Muscle layer of duodenum (tissue), 2 donors: ENCODE data around the gene CACNB3.

Experiments
- H3K27ac ChIP-seq: one replicate; pipeline ENCODE4 v1.7.0; 2013; ENCODE audit warnings: mild to moderate bottlenecking, low read length
- H3K27me3 ChIP-seq: one replicate; pipeline ENCODE4 v1.7.0; 2013; ENCODE audit warnings: low read depth, mild to moderate bottlenecking, control low read depth, low read length
- H3K36me3 ChIP-seq, 2 donors: one replicate each; pipeline ENCODE4 v1.7.0; 2013; ENCODE audit warnings: low read length in 2 of 2, control low read depth in 1 of 2, mild to moderate bottlenecking in 1 of 2; ENCODE audit not compliant: insufficient read depth in 2 of 2, control insufficient read depth in 1 of 2
- H3K4me1 ChIP-seq, 2 donors: one replicate each; pipeline ENCODE4 v1.7.0; 2013; ENCODE audit warnings: low read length in 2 of 2, mild to moderate bottlenecking in 2 of 2, control low read depth in 1 of 2, moderate library complexity in 1 of 2; ENCODE audit not compliant: insufficient read depth in 2 of 2, control insufficient read depth in 1 of 2
- H3K4me3 ChIP-seq, 2 donors: one replicate each; pipeline ENCODE4 v1.7.0; 2013; ENCODE audit warnings: low read length in 2 of 2, low read depth in 1 of 2, mild to moderate bottlenecking in 1 of 2
- H3K9me3 ChIP-seq, 2 donors: one replicate each; pipeline ENCODE4 v1.7.0; 2013; ENCODE audit warnings: low read length in 2 of 2, control low read depth in 1 of 2, mild to moderate bottlenecking in 1 of 2; ENCODE audit not compliant: control insufficient read depth in 1 of 2
- donor health status: healthy.

CACNB3 gene

DNA sequence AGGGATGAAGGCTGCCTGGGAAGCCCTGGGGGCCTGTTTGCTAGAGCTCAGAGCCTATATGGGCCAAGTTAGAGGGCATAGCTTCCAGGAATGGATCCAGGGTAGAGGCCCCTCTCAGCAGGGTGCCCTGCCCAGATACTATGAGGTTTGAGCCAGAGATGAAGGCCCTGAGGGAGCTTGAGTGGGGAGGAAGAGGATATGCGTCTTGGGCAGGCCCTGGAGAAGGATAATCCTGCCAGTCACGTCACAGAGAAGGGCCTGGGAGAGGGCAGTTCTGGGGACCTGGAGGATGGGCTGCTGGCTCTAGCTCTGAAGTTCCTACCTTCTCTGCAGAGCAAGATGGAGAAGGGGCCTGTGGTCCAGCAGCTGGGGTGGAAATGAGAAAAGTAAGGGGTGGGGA lies 5.9 kb upstream of the CACNB3 start:
- H3K27ac ChIP-seq: peak overlapping the region; percentile 25
- H3K9me3 ChIP-seq: no peaks in the 10 kb centered on the region
- H3K36me3 ChIP-seq: no peaks in the 10 kb centered on the region
- no peak overlapping the region for H3K4me3 ChIP-seq
- H3K4me1 ChIP-seq: peaks cover 14 to 15% of the 10 kb centered on the region in 2 donors
- H3K27me3 ChIP-seq: no peaks in the 10 kb centered on the region

DNA sequence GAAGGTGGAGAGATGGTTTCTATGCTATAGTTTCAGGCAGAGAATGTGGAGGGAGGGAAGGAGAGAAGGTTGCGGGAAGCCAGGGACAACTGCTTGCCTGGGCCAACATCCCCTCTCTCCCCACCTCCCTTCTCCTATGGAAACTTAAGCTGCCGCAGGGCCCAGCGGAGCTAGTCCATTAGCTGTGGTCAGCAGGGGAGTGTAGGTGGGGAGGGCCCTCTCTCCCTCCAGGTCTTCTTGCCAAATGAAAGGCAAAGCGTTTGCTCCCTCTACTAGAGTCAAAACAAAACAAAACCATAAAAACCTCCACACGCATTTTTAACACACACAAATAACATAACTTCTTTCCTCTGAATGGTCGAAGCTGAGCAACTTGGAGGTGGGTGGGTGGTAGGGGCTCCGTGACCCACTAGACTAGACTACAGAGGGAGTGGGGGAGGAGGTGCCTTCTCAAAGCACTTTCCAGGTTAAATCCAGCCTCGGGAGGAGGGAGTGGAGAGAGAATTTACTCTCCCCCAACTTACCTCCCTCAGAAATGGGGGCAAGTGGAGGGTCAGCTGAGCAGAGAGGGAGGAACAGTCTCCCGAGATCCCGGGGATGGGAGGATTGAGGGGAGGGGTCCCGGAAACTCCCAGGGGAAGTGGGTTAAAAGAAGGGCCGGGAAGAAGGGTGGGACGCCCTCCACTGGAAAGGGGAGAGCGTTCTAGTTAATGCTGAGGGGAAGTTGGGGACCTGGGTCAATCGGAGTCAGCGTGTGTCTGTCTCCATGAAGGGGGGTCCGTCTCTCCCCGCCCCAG lies 4.6 kb upstream of the CACNB3 start:
- no peaks in the 10 kb centered on the region for H3K36me3 ChIP-seq
- H3K27me3 ChIP-seq: no peaks in the 10 kb centered on the region
- H3K4me1 ChIP-seq: peaks cover 19 to 21% of the 10 kb centered on the region in 2 donors
- H3K4me3 ChIP-seq: peak overlapping the region; percentile 81 to 83
- peak overlapping the region; percentile 83 for H3K27ac ChIP-seq
- H3K9me3 ChIP-seq: no peaks in the 10 kb centered on the region

DNA sequence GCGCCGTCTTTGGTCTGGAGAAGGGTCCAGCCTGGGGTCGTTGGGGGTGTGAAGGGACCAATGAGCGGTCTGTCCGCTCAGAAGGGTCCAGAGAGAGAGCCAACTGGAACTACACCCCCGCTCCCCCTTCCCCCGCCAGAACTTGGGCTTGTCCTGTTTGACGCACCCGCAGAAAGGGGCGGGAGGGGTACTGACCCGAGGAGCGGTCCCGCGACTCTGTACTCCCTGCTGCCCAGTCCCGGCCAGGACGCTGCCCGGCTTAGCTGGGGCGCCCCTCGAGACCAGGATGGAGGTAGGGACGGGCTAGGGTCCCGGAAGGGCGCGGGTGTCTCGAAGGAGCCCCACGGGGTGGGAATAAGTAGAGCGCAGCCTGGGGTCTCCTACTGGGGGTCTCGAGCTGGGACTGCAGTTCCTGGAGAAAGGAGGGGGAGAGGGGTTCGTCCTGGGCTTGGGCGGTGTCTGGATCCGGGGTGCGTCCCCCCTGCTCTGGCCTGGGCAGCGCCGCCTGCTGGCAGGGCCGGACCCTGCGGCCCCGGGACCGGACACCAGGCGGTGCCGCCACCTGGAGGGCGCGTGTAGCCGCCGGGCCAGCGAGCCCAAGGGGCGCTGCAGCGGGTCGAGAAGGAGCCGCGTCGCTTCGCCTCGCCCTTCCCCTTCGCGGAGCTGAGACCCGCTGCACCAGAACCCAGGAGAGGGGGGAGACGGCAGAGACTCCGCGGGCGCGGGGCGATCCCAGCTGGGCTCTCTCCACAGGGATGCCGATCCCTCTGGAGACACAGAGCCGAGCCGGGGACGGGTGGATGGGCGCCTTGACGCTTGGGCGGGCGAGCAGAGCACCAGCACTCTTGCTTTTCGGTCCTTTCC lies 3.8 kb upstream of the CACNB3 start:
- no peaks in the 10 kb centered on the region for H3K36me3 ChIP-seq
- H3K27ac ChIP-seq: peak overlapping the region; percentile 92
- no peaks in the 10 kb centered on the region for H3K27me3 ChIP-seq
- H3K9me3 ChIP-seq: no peaks in the 10 kb centered on the region
- H3K4me1 ChIP-seq: peaks cover 19 to 21% of the 10 kb centered on the region in 2 donors
- peak overlapping the region; percentile 81 to 83 for H3K4me3 ChIP-seq

DNA sequence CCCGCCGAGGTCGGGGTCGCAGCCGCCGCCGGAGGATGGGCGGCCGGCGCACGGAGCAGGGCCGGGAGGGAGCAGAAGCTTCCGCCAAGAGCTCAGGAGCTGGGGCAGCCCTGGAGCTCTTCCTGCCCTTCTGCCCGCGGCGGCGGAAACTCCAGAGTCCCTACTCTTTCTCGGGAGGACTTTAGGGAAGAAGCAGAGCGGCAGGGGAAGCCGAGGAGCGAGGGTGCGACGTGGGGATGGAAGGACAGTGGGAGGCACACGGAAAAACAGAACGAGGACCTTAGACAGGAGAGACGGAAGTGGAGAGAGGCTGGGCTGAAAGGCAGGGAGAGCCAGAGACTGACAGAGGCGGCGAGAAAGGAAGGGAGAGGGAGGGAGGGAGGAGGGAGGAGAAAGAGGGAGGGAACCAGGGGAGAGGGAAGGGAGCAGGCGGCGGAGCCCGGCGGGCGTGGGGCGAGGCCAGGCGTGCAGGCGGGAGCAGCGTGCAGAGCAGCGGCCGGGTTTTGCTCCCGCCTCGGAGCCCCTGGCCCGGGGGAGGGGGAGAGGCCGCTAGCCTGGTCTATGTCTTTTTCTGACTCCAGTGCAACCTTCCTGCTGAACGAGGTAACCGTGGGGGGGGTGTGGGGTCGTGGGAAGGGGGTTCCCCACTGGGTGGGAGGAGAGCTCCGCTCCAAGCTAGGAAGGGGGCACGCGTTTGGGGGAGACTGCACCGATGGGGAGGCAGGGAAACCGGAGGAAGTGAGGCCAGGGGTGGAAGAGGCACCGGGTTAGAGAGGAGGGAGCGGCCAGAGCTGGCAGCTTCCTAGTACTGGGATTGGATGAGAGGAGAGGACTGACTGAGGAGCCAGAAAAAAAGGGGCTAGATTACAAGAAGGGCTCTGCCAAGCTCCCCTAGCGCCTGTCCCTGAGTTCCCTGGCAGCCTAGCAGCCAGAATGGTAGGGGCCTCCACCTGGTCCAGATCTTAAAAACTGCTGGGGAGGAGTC lies 2.9 kb upstream of the CACNB3 start:
- Histone ChIP-seq H3K9me3 (no peaks in the 10 kb centered on the region), H3K27ac (peak overlapping the region; percentile 92), H3K4me1 (peaks cover 17 to 21% of the 10 kb centered on the region in 2 donors), H3K4me3 (peak overlapping the region; percentile 81 to 83), H3K27me3 (no peaks in the 10 kb centered on the region), H3K36me3 (no peaks in the 10 kb centered on the region)

DNA sequence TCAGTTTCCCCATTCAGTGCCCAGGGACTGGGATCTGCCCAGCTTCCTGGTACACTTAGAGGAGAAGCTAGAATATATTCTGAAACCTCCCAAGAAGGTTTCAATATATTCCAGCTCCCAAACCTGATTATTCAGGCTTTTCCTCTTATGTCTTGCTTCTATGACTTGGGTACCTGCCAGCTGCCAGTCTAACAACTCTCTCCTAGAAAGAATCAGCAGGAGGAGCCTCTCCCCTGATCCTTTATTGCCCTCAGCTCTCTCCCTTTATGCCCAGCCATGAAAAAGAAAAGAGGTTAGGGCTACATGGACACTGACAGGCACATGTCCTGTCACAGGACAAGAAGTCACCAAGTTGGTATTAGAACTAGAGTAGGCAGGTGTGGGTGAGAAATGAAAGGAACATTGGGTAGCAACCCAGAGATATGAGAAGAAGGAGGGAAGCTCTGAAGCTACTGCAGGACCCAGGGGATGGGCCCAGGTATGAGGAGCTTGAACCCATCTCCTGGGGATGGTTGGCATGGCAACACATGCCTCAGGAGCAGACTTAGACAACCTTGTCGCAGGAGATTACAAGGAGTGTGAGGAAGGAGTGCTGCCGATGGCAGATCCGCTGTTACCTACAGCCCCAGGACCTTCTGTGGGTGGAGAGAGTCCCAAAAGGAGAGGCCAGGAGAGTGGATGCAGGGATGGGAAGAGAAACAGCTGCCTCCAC lies 2.0 kb upstream of the CACNB3 start:
- Histone ChIP-seq H3K36me3 (no peaks in the 10 kb centered on the region), H3K27me3 (no peaks in the 10 kb centered on the region), H3K27ac (no peak overlapping the region), H3K4me1 (peaks cover 13 to 21% of the 10 kb centered on the region in 2 donors), H3K9me3 (no peaks in the 10 kb centered on the region), H3K4me3 (peak overlapping the region; percentile 81 to 83)

DNA sequence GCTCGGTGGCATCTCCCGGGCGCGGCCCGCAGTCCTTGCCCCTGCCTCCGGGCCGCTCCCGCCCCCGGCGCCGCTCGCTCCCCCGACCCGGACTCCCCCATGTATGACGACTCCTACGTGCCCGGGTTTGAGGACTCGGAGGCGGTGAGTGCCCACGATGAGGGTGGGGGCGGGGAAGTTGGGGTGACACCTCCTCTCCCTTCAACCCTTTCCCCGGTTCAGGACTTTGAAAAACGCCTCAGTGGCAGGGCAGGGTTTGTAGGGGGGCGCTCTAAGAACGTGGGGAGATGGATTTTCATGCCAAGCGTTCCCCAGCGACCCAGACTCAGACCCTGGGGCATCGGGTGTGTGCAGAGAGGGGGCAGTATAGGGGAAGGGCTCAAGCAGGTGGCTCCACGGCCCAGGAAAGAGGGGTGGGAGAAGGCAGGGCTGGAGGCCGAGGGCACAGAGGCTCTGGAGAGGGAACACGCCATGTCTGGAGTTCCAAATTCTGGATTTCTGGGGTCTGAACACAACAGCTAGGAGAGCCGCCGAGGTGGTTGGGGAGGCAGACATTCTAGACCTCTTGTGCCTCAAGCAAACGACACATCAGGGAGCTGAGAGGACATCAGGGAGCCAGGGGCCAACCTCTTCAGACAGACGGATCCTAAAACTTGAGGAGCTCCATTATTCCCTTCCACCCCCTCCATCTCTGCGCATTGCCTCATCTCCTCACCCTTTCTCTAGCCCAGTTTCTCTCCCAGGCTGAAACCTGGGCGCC lies 715 bp downstream of the CACNB3 start:
- peaks cover 10 to 16% of the 10 kb centered on the region in 2 donors for H3K4me1 ChIP-seq
- H3K36me3 ChIP-seq: peaks cover 0 to 7% of the 10 kb centered on the region in 2 donors
- peak overlapping the region; percentile 26 to 76 for H3K4me3 ChIP-seq
- no peaks in the 10 kb centered on the region for H3K9me3 ChIP-seq
- H3K27ac ChIP-seq: no peak overlapping the region
- H3K27me3 ChIP-seq: no peaks in the 10 kb centered on the region

DNA sequence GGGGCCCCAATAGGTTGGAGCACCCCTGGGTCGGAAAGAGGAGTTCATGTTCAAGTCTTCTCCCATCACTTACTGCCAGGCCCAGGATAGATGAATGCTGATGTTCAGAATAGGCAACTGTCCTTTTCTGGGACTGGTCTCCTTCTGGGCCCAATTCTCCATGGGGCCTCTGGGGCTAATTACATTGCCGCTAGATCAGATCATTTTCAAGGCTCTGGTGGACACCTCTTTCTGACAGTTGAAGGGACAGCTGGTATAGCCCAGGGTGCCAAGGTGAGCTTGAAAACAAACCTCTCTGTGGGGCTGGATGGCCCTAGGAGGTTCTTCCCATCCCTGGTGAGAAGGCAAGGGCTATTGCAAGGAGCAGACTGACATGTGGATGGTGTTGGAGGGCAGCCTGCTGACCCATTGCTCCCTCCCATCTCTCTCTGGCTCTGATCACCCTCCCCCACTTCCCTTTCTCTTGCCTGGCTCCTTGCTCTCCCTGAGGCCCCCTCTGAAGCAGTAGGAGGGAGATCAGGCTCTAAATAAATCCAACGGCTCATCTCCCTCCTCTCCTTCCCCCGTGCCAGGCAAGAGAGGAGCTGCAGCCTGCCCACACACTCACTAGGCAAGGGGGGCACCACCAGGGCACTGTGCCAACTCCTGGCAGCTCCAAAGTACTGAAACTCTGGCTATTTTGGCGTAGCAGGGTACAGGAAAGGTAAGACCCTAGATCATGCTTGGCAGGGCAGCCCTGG lies 1.9 kb downstream of the CACNB3 start:
- peaks cover 0 to 11% of the 10 kb centered on the region in 2 donors for H3K36me3 ChIP-seq
- H3K27ac ChIP-seq: no peak overlapping the region
- H3K9me3 ChIP-seq: no peaks in the 10 kb centered on the region
- peaks cover 10 to 16% of the 10 kb centered on the region in 2 donors for H3K4me1 ChIP-seq
- no peaks in the 10 kb centered on the region for H3K27me3 ChIP-seq
- no peak overlapping the region for H3K4me3 ChIP-seq

DNA sequence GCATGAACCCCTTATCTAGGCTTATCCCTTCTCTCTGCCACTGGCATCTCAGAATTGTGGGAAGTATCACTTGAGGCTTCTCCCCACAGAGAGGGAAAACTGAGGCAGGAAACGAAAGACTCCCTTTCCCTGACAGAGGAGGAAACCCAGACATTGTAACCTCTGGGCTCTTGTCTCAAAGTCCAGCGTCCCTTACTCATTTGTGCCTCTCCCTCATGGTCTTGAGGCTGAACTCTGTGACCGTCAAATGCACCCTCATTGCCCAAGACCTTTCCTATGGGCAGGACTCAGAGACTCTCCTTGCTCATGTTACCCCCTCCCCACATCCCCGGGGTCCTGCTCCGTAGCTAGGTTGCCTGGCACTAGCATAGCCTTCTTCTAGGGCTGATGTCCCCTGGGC lies 3.8 kb downstream of the CACNB3 start:
- Histone ChIP-seq H3K27ac (no peak overlapping the region), H3K4me3 (no peak overlapping the region), H3K9me3 (no peaks in the 10 kb centered on the region), H3K27me3 (no peaks in the 10 kb centered on the region), H3K36me3 (peaks cover 2 to 23% of the 10 kb centered on the region in 2 donors), H3K4me1 (peaks cover 5 to 7% of the 10 kb centered on the region in 2 donors)

DNA sequence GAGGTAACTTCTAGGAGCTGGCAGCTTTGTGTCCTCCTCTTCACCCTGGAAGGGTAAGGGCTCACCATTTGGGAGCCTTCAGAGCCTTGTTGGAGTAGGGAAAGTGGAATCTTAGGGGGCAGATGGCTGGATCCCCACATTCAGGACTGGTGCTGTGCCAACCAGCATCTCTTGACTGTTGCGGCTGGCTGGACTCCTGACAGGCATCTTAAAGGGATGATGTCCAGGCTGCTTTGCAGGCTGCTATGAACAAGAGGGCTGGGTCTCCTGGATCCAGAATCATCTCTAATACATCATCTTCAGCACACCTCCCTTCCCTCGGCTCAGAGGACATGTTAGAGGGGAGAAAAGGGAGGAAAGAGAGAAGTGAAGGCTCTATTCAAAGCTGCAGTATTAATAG lies 4.4 kb downstream of the CACNB3 start:
- H3K4me3 ChIP-seq: no peak overlapping the region
- no peaks in the 10 kb centered on the region for H3K27me3 ChIP-seq
- H3K9me3 ChIP-seq: no peaks in the 10 kb centered on the region
- peaks cover 3 to 28% of the 10 kb centered on the region in 2 donors for H3K36me3 ChIP-seq
- H3K27ac ChIP-seq: no peak overlapping the region
- H3K4me1 ChIP-seq: peaks cover 2 to 3% of the 10 kb centered on the region in 2 donors
